BJ (cell line): Measurements from ENCODE around the gene DYRK1A. TPM values are rescaled to one million over a fixed set of nuclear protein-coding genes. Genes with fewer than 3 reads are reported as not detected.

Source experiments
- CTCF ChIA-PET: fragments of 350-600 bp; formaldehyde crosslinking; extraction: SDS; loops from one replicate; lab custom pipeline; 2021; ENCODE audit warnings: antibody characterized with exemption, inconsistent platforms; lab: Yijun Ruan, JAX
- POLR2A ChIA-PET: fragments of 300-600 bp; sonication (Branson Sonifier 250); formaldehyde crosslinking; extraction: SDS; loops from one replicate; lab custom pipeline; 2021; ENCODE audit warnings: antibody characterized with exemption; lab: Charles Lee
- DNase-seq: peaks from one replicate; pipeline ENCODE4 v3.0.0-alpha.2; 2011; ENCODE audit warnings: low read depth
- H3K27me3 ChIP-seq: 2 replicates; pipeline ENCODE4 v1.6.0; 2011; ENCODE audit warnings: low read length; ENCODE audit not compliant: control insufficient read depth, insufficient read depth
- H3K36me3 ChIP-seq: 2 replicates; pipeline ENCODE4 v1.5.1; 2011; ENCODE audit warnings: low read length; ENCODE audit not compliant: control insufficient read depth, insufficient read depth
- H3K4me3 ChIP-seq: 2 replicates; pipeline ENCODE4 v1.5.1; 2011; ENCODE audit warnings: low read depth, mild to moderate bottlenecking, control low read depth, low read length
- polyA plus RNA-seq: library from polyadenylated mRNA; depleted of rRNA; stranded (reverse); fragments of >200 nt; gene quantifications from 2 replicates; pipeline ENCODE4 v1.2.3, GENCODE V29; 2011
- TF ChIP-seq, protein P1 (sequence below): IDR thresholded peaks from 2 replicates; pipeline ENCODE4 v1.5.1; 2011; ENCODE audit warnings: low read depth, mild to moderate bottlenecking, control low read depth, inconsistent platforms, low read length, moderate library complexity; ENCODE audit not compliant: insufficient read depth

The DYRK1A gene
- polyA plus RNA-seq, 1 experiment = 55.9 TPM

DNA sequence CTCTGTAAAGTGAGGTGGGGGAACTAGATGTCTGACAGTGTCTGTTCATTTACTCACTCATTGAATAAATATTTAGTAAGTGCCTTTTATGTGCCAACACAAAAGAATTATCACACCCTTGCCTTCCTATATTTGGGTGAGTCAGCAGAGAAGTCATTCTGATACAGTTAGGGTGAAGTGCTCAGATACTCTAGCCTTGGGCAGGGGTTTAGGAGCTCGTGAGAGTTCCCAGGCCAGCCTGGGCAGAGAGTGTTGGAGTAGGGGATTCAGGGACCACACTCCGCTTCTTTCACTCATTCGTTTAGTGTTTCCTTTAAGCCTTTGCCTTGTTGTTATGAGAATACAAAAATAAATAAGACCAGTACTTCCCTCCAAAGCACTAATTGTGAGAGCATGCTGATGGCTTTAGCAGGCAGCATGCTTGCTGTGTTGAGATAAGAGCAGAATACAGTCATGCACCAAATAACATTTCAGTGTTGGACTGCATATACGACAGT, 83.9 kb downstream of the DYRK1A start:
- POLR2A ChIA-PET = interaction anchor here (0.6 kb wide), 1 partner anchor 484 kb away, joined by 3 read pairs; no protein-coding TSS in a partner anchor
- Histone ChIP-seq H3K4me3 (no peak overlapping the region), H3K27me3 (no peaks in the 10 kb centered on the region), H3K36me3 (no peaks in the 10 kb centered on the region)
- TF ChIP-seq, protein P1, sequence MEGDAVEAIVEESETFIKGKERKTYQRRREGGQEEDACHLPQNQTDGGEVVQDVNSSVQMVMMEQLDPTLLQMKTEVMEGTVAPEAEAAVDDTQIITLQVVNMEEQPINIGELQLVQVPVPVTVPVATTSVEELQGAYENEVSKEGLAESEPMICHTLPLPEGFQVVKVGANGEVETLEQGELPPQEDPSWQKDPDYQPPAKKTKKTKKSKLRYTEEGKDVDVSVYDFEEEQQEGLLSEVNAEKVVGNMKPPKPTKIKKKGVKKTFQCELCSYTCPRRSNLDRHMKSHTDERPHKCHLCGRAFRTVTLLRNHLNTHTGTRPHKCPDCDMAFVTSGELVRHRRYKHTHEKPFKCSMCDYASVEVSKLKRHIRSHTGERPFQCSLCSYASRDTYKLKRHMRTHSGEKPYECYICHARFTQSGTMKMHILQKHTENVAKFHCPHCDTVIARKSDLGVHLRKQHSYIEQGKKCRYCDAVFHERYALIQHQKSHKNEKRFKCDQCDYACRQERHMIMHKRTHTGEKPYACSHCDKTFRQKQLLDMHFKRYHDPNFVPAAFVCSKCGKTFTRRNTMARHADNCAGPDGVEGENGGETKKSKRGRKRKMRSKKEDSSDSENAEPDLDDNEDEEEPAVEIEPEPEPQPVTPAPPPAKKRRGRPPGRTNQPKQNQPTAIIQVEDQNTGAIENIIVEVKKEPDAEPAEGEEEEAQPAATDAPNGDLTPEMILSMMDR = no peak
- DNase-seq = no peak
- CTCF ChIA-PET = no interaction called here

DNA sequence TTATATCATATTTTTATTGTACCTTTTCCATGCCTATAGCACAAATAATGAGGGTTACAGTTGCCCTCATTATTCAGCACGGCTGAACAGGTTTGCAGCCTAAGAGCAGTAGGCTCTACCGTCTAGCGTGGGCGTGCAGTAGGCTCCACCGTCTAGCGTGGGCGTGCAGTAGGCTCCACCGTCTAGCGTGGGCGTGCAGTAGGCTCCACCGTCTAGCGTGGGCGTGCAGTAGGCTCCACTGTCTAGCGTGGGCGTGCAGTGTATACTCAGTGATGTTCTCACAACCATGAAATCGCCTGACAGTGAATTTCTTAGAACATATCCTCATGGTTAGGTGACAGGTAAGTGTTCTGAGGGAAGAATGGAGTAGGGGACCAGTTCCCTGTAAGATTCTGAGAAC, 84.9 kb downstream of the DYRK1A start:
- POLR2A ChIA-PET = no interaction called here
- no peaks in the 10 kb centered on the region for H3K36me3 ChIP-seq
- H3K4me3 ChIP-seq = no peak overlapping the region
- DNase-seq = no peak
- no peaks in the 10 kb centered on the region for H3K27me3 ChIP-seq
- CTCF ChIA-PET = interaction anchor here (0.6 to 1.1 kb wide), 2 partner anchors 12 to 461 kb away, joined by 3 read pairs; no protein-coding TSS in a partner anchor
- TF ChIP-seq, protein P1 = no peak

DNA sequence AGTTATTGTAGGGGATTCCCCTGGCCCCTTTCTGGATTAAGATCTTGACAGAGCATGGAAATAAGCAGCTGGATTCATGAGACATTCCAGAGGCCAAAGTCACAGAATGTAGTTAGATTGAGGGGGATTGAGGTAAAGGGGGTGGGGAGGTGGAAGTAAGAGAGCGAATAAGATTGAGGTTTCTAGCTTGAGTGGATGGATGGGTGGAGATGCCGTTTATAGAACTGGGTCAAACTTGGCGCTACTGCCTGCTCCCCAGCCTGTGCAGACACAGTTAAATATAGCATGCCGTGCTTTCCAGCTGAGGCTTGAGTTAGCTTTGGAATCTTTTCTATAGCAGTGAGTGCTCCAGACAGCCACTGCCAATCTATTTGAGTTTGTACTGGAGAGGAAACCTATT, 85.7 kb downstream of the DYRK1A start:
- Histone ChIP-seq H3K36me3 (no peaks in the 10 kb centered on the region), H3K27me3 (no peaks in the 10 kb centered on the region), H3K4me3 (no peak overlapping the region)
- TF ChIP-seq, protein P1 = no peak
- ChIA-PET CTCF (interaction anchor here (0.6 to 2.5 kb wide), 4 partner anchors 11 to 462 kb away, joined by 3 to 12 read pairs (median 3); no protein-coding TSS in a partner anchor), POLR2A (interaction anchor here (0.6 kb wide), 1 partner anchor 471 kb away, joined by 10 read pairs; no protein-coding TSS in a partner anchor)
- peak; percentile 50 for DNase-seq

DNA sequence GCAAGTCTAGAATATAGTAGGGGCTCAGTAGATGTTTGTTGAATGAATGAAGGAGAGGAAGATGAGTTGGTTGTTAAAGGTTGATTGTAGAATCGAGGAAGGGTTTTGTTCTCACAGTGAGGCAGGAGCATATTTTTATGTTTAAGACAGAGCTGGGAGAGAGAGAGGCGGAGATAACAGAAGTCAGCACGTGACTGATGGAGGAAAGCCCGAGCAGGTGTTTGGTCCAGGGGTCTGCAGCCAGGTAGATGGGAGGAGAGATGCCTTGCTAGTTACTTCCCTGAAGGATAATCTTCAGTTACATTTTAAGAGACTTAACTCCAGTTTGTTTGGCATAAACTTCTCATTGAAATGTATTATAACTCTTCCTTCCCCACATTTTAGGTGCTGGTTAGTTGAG, 86.8 kb downstream of the DYRK1A start:
- POLR2A ChIA-PET = no interaction called here
- CTCF ChIA-PET = interaction anchor here (2.5 kb wide), 1 partner anchor 10 kb away, joined by 12 read pairs; no protein-coding TSS in a partner anchor
- Histone ChIP-seq H3K27me3 (no peaks in the 10 kb centered on the region), H3K4me3 (no peak overlapping the region), H3K36me3 (no peaks in the 10 kb centered on the region)
- DNase-seq = no peak
- TF ChIP-seq, protein P1 = no peak

DNA sequence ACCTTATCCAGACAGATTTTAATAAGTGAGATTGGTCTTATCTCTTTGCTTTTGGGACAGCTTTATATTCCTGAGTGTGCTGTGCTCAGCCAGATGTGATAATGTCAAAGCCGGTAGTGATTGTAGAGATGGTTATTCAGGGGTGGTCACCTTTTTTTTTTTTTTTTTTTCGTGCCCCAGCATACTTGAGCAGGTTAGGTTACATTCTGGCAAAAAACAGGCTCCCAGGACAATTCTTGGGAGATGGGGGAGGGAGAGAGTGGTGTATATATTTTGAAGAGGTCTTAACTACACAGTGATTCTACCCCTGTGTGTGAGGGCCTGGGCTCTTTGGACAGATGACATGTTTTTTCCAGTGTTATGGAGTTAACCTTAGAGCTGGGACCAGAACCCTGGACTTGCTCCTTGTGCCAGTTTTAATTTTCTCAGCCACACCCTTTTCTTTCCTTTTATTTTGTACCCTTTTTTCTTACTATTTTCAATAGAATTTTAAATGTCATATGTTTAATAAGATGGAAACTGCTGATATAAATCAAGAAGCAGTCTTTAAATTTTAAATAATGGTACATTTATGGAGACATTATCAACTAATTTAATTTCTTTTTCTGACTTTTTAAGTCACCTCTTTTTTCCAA, 88.4 kb downstream of the DYRK1A start:
- ChIA-PET CTCF (no interaction called here), POLR2A (no interaction called here)
- H3K36me3 ChIP-seq = no peaks in the 10 kb centered on the region
- no peak for DNase-seq
- no peaks in the 10 kb centered on the region for H3K27me3 ChIP-seq
- H3K4me3 ChIP-seq = no peak overlapping the region
- TF ChIP-seq, protein P1 = no peak
